ENCODE data around the gene CEP85.

The CEP85 gene

GRCh38 chr1:26233903-26234643, at the start of gene CEP85:
TSS of gene CEP85 (plus strand) at chr1:26234200. CDS start at chr1:26239784, 5,584 bp downstream.
- DNase-seq: peak; percentile 99

DNA sequence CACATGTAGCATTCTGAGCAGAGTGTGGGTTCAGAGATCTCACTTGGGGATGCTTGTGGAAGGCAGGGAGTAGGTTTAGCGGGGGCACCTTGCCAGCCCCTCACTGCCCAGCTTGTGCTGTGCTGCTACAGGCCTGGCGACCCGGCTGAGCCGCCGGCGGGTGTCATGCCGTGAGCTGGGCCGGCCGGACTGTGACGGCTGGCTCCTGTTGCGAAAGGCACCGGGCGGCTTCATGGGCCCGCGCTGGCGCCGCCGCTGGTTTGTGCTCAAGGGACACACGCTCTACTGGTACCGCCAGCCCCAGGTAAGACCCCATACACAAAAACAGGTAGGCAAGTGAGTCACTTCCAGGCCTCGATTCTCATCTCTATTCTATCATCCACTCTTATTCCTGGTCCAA, 49.1 kb upstream of the CEP85 start:
- DNase-seq: no peak

DNA sequence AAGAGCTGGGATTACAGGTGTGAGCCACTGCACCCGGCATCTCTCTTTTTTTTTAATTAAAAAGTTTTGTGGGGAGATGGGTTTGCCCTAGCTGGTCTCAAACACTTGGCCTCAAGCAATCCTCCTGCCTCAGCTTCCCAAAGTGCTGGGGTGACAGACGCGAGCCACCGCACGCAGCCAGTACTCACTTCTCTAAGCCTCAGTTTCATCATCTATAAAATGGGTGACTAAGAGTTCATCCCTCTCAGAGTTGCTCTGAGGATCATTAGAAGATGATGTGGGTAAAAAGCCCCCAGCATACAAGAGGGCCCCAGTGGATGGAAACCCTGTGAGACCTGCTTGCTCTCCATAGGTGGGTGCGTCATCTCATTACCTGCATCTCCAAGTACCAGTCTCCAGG, 46.1 kb upstream of the CEP85 start:
- DNase-seq: no peak

DNA sequence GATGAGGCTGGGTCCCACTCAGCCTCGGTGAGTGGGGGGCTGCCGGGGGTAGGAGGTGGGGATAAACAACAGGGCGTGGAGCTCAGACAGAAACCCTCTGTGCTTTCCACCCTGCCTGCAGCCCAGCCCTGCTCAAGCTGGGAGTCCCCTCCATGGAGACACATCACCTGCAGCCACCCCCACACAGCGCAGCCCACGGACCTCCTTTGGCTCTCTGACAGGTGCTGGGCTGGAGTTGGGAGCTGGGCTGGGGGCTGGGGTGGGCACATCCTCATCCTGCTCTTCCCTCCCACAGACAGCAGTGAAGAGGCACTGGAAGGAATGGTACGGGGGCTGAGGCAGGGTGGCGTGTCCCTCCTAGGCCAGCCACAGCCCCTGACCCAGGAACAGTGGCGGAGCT, 45.5 kb upstream of the CEP85 start:
- no peak for DNase-seq

DNA sequence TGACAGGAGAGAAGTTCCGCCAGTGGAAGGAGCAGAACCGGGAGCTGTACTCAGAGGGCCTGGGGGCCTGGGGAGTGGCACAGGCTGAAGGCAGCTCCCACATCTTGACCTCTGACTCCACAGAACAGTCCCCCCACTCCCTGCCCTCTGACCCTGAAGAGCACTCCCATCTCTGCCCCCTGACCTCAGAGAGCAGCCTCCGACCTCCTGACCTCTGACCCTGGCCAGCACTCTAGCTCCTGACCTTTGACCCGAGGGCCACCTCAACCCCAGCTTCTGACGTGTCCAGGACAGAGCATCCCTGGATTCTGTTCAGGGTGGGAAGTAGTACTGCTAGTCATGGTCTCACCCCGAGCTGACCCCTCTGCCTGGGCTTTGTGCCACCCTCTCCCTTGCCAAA, 44.7 kb upstream of the CEP85 start:
- no peak for DNase-seq

DNA sequence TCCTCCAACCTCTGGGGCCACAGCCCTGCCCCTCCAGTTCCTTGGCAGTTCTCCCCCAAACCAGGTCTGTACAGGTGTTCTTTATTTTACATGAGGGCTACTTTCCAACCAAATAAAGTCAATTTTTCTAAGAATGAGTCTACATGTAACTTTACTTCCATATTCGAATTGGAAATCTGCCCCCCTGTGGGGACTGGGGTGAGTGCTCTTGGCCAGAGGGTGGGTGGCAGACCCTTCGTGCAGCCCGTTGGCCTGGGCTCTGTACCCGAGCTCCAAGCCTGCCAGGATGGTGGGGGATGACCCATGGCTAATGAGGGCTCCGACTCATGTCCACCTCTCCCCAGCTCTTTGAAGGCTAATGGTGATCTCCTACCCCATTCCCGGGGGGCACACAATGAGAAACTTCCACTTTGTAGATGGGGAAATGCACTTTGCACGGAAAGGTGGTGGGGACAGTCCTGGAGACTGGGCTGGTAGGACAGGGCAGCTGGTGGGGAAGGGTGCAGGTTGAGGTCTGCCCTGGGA, 44.2 kb upstream of the CEP85 start:
- DNase-seq: no peak

- DNase-seq: no peak
Measured at GRCh38 chr1:26190373-26190987, 43.5 kb upstream of the CEP85 start, which contains the start of gene CATSPER4. TSS of gene CATSPER4 (plus strand) at chr1:26190602. CDS start at chr1:26190628, 26 bp downstream.

- no peak for DNase-seq
Measured at GRCh38 chr1:26191739-26192138, 42.3 kb upstream of the CEP85 start.

- no peak for DNase-seq
Measured at GRCh38 chr1:26195805-26196204, 38.2 kb upstream of the CEP85 start.

DNA sequence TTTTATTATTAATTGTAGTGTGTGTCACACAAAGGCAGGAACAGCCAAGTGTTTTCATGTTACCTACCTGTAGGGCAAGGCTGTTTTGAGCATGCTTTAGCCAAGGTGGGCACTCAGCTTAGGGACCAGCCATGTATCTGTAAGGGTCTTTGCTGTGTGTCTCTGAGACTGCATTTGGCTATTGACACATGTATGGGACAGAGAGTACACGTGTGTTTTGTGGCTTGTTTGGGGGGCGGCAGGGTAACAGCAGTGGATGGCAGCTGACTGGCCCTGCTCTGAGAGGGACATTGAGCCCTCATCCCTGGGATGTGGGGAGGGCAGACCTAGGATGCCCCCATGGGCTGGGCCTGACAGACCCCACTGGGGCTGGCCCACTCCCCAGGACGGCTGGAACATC, 36.7 kb upstream of the CEP85 start:
- no peak for DNase-seq

GRCh38 chr1:26197813-26198212, 36.2 kb upstream of the CEP85 start:
- DNase-seq: no peak

DNA sequence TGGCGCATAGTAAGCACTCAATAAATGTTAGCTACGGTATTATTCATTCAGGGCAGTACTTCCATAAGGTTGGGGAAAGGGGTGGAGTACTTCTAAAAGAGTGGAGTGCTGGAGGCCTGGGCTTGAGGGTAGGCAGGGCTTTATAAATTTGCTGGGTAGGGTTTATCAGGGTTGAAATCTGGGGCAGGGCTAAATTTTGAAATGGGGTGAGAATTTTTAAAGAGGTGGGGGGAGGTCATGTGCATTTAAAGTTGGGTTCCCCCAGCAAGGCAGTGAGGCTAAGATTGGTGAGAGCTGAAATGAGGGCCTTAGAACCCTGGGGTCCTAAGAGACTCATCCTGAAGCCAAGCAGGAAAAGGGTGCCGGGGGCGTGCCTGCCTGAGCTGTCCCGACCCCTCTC, 33.6 kb upstream of the CEP85 start:
- DNase-seq: no peak

DNA sequence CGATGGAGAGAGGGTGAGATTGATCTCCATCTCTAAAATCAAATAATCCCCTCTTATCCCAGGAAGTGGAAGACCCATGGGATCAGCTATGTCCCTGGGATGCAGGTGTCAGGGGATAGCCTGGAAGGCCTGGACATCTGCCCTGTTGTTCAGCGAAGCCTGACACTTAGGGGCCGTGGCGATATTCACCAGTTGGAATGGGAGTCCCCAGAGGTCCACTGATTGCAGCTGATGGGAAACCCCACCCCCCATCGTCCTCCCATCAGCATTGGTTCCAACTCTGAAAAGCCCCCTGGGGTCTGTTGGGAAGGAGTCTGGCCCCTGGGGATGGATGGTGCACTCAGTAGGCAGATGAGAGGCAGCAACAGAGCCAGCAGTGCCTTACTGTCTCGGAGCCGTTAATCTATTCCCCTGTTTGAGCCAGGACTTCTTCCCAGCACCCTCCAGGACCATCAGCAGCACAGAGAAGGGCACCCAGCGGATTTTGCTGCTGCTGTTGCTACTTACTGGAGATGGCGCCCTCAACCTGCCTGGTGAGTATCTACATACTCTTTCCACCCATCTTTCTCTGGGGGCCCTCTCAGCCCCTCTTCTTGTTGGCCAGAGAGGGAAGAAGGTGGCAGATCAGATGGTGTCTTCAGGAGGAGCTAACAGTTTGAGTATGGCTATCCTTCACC, 30.2 kb upstream of the CEP85 start:
- no peak for DNase-seq

DNA sequence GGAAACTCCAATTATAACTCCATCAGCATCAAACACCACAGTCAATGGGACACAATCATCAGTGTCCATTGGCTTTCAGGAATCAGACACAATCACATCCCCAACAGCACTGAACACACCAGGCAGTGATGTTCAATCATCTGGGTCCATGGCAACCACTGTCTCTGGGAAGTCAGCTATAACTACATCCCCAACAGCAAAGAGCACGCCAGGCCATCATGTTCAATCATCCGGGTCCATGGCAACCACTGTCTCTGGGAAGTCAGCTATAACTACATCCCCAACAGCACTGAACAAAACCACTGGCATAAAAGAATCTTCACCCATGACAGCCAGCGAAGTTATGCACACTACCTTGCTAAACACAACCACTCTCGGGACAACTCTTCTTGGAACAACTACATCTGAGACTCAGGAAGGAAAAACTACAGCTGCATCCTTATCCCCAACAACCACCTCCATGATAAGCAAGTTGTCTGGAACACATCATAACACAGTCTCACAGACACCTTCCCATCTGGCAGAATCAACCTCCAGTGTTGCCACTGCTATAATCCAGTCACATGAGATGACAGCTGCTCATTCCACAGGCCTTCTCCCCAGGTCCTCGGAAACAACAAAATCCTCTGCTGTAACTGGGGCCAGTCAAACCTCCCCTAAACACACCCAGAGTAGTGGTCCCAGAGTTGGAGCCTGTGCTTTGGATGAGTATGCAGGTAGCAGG, 23.7 kb upstream of the CEP85 start:
- no peak for DNase-seq

DNA sequence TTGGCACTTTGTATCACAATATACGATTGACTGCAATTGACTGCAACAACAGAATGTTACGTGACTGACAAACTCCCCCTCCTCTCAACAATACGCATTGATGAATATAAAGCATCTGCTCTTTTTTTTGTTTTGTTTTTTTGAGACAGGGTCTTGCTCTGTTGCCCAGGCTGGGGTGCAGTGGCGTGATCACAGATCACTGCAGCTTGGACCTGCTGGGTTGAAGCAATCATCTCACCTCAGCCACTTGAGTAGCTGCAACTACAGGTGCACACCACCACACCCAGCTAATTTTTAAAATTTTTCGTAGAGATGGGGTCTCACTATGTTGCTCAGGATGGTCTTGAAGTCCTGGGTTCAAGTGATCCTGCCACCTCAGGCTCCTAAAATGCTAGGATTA, 21.3 kb upstream of the CEP85 start:
- DNase-seq: no peak

DNA sequence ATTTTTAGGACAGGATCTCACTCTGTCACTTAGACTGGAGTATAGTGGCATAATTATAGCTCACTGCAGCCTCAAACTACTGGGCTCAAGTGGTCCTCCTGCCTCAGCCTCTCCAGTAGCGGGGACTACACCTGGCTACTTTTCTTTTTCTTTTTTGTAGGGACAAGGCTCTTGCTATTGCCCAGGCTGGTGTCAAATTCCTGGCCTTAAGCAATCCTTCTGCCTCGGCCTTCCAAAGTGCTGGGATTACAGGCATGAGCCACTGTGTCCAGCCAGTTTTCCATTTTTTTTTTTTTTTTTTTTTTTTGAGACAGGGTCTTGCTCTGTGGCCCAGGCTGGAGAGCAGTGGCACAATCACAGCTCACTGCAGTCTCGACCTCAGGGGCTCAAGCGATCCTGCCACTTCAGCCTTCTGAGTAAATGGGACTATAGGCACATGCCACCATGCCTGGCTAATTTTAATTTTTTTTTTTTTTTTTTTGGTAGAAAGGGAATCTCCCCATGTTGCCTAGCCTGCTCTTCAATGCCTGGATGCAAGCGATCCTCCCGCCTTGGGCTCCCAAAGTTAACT, 20.6 kb upstream of the CEP85 start:
- no peak for DNase-seq

DNA sequence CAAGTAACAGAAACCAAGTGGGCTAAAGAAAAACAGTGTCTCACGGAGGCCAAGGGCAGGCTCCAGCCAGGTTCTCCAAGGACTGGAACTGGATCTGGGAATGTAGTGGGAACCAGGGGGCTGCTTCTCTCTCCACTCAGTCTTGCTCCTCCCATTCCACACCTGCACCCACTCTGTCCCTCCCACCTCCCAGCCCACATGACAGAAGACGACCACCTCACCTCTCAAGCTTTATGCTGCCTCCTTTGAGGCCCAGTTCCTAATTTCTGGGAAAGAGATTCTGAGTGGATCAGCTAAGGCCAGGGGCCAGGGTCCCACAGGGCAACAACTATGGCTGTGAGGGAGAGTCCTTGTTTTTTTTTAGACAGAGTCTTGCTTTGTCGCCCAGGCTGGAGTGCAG, 18.8 kb upstream of the CEP85 start:
- DNase-seq: no peak

- DNase-seq: no peak
Measured at GRCh38 chr1:26218906-26219494, 15.0 kb upstream of the CEP85 start.

- no peak for DNase-seq
Measured at GRCh38 chr1:26220199-26220912, 13.6 kb upstream of the CEP85 start.

GRCh38 chr1:26221094-26221493, 12.9 kb upstream of the CEP85 start:
- DNase-seq: no peak

- DNase-seq: no peak
Measured at GRCh38 chr1:26224606-26225005, 9.4 kb upstream of the CEP85 start.
